Activated naive CD8-positive, alpha-beta T cell treated with anti-CD3 and anti-CD28 coated beads, Interleukin-2, amount 50 U/mL, for 16 hours (primary cell): ENCODE results near the gene CCPG1.

ENCODE experiments used
- DNase-seq: peaks from one replicate; pipeline ENCODE4 v3.0.0-alpha.2; 2020; ENCODE audit warnings: low read depth, low spot score

CCPG1 gene

DNA sequence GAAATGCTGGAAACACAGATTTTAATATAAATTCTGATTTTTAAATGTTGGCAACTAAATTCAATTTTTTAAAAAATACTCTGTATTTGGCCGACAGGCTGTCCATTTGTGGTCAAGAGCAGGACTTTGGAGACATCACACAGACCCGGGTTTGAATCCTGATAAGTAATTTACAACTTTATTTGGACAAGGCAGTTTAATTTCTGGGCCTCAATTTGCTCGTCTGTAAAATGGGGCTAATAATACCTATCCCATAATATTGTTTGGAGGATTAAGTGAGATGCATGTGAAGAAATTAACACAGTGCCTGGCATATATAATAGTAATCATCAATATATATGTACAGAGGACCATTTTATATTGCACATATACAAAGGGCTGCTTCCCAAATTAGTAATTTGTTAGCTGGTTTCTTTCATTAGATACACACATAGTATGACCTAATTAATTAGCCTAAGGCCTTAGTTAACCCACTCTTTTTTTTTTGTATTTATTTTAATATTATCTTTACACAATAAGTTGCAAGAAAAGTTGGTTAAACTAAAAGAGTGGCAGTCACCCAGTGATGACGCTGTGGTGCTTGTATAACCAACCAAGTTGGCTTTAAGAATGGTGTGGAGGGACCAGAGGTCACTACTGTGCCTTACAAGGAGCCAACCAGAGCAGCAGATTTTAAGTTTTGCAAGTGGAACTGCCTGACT lies 88.5 kb downstream of the CCPG1 start:
- DNase-seq, result no peak

DNA sequence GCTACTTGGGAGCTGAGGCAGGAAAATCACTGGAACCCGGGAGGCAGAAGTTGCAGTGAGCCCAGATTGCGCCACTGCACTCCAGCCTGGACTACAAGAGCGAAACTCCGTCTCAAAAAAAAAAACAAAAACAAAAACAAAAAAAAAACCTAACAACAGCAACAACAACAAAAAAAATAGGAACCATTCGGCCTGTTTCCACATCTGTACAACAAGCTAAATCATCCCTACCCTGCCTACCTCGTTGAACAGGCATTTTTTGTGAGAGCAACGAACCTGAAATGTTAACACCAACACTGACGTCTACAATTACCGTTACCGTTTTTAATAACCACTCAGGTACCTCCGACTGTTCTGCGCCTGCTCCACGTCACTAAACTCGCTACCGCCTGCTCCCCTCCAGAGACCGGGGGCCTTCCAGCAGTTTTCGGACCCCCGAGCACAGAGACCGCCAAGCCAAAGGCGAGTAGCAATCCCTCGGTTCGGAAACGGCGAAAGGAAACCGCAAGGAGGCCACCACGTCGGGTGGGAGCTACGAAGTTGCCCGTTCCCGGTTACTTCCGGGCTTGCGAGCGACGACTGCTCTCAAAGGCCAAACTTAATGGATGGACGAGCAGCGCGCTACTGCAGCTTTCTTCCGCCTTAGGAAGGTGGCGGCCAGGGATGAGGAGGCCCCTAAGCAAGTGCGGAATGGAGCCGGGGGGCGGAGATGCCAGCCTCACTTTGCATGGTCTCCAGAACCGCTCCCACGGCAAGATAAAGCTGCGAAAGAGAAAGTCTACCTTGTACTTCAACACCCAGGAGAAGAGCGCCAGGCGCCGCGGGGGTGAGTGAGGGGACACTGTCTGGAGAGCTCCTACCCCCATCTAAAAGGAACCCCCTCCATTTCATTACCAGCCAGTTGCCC lies 89.3 kb downstream of the CCPG1 start, which contains the start of the genes PIGB and PIGBOS1:
Gene PIGB (plus strand): TSS at position 635 of the 907 bp plus-strand sequence. CDS start 29 bp downstream, at position 664.
Gene PIGBOS1 (minus strand): TSS at position 536 of the 907 bp plus-strand sequence. CDS start 1,331 bp downstream, outside the sequence.
- peak; percentile 34 for DNase-seq
